Endodermal cell (in vitro differentiated cells): ENCODE data around the gene IFNL3. TPM values are rescaled to one million over a fixed set of nuclear protein-coding genes. Genes with fewer than 3 reads are reported as not detected.
A peak's percentile ranks its signal among the peaks of the same experiment; 100 is the strongest.

Source experiments
- DNase-seq: peaks from one replicate; pipeline ENCODE4 v3.0.0-alpha.2; 2017
- H3K27ac ChIP-seq: 2 replicates; pipeline ENCODE4 v1.5.1; 2013; ENCODE audit warnings: mild to moderate bottlenecking, low read depth, low read length, moderate library complexity
- H3K27me3 ChIP-seq: 2 replicates; pipeline ENCODE4 v1.6.1; 2013; ENCODE audit warnings: mild to moderate bottlenecking, low read length, moderate library complexity; ENCODE audit not compliant: insufficient read depth, control insufficient read depth, poor library complexity, severe bottlenecking
- H3K36me3 ChIP-seq: 2 replicates; pipeline ENCODE4 v1.7.0; 2013; ENCODE audit warnings: mild to moderate bottlenecking, low read length, moderate library complexity; ENCODE audit not compliant: control insufficient read depth, insufficient read depth
- H3K4me1 ChIP-seq: one replicate; pipeline ENCODE4 v1.7.0; 2013; ENCODE audit warnings: low read length; ENCODE audit not compliant: control insufficient read depth, insufficient read depth
- H3K4me3 ChIP-seq: 2 replicates; pipeline ENCODE4 v1.5.1; 2013; ENCODE audit warnings: mild to moderate bottlenecking, low read length, moderate library complexity
- H3K9ac ChIP-seq: 2 replicates; pipeline ENCODE4 v1.6.1; 2013; ENCODE audit warnings: mild to moderate bottlenecking, low read length, moderate library complexity; ENCODE audit not compliant: poor library complexity, severe bottlenecking; ENCODE audit errors: extremely low read depth
- H3K9me3 ChIP-seq: 2 replicates; pipeline ENCODE4 v1.6.1; 2013; ENCODE audit warnings: mild to moderate bottlenecking, low read length, moderate library complexity; ENCODE audit not compliant: control insufficient read depth
- H3K27ac Mint-ChIP-seq: 2 replicates; pipeline ENCODE4 v1.8.0; 2020; ENCODE audit warnings: mixed read lengths
- H3K27me3 Mint-ChIP-seq: 2 replicates; pipeline ENCODE4 v1.8.0; 2021; ENCODE audit warnings: mild to moderate bottlenecking, mixed read lengths; ENCODE audit not compliant: insufficient read depth
- H3K36me3 Mint-ChIP-seq: 2 replicates; pipeline ENCODE4 v1.8.0; 2020; ENCODE audit warnings: low read depth, mixed read lengths
- H3K4me1 Mint-ChIP-seq: 2 replicates; pipeline ENCODE4 v1.8.0; 2020; ENCODE audit warnings: mixed read lengths
- H3K4me3 Mint-ChIP-seq: 2 replicates; pipeline ENCODE4 v1.8.0; 2020; ENCODE audit warnings: mild to moderate bottlenecking, moderate library complexity, mixed read lengths
- H3K9me3 Mint-ChIP-seq: 2 replicates; pipeline ENCODE4 v1.8.0; 2020; ENCODE audit warnings: mild to moderate bottlenecking, mixed read lengths
- CTCF ChIP-seq: fragments of 200-600 bp; sonication (generic); conservative IDR thresholded peaks from 2 replicates; pipeline ENCODE4 v1.5.0; 2021; ENCODE audit warnings: antibody characterized with exemption, mild to moderate bottlenecking
- WGBS, 2 experiments: methylation state at CpG; one replicate each; pipeline versions ENCODE4 v1.1.5 to v1.1.7; 2013; ENCODE audit warnings: missing lambda C conversion rate in 2 of 2, mixed read lengths in 1 of 2; ENCODE audit not compliant: insufficient coverage in 1 of 2, insufficient read length in 1 of 2; 5-methylcytosine and 5-hydroxymethylcytosine counted together
- total RNA-seq, 2 donors: library from RNA; stranded (reverse); fragmentation: NEBNext Ultra II Directional in 1 of 2; extraction: Animal tissue kit (Norgen Biotek cat#: 25700) in 1 of 2; gene quantifications; 2 replicates in 1 of 2; 3 replicates in 1 of 2; pipeline ENCODE4 v1.2.1, GENCODE V29; 2021

Gene IFNL3
- total RNA-seq, 2 donors from 2014 or later = not detected

DNA sequence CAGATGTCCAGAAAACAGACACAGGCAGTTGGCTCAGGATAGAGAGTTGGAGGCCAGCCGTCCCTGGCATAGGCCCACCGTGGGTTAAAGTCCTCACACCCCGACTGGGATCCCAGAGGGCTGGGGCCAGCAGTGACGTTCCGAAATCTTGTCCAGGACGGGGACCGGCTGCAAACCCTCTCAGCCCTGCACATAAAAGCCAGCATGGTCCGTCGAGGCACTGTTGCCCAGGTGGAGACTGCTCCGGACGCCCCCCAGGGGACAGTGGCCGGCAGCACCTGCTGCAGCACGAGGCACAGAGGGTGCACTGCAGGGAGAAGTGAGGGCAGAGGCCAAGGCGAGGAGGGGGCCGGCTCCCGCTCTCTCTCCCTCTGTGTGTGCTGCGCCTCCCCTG, 19.1 kb upstream of the IFNL3 start:
- no peaks in the 10 kb centered on the region for H3K9me3 Mint-ChIP-seq
- H3K4me3 ChIP-seq = no peak overlapping the region
- peak; percentile 76 for DNase-seq
- H3K27ac ChIP-seq = no peak overlapping the region
- WGBS, 2 experiments = 16 to 22% methylated on average over 8 to 17 of the region's 17 CpGs
- peak; percentile 49 for TF ChIP-seq CTCF
- H3K4me3 Mint-ChIP-seq = no peak overlapping the region
- H3K27me3 Mint-ChIP-seq = peaks cover 76% of the 10 kb centered on the region
- no peak overlapping the region for H3K27ac Mint-ChIP-seq
- no peaks in the 10 kb centered on the region for H3K36me3 ChIP-seq
- H3K4me1 Mint-ChIP-seq = no peaks in the 10 kb centered on the region
- no peaks in the 10 kb centered on the region for H3K36me3 Mint-ChIP-seq
- H3K27me3 ChIP-seq = peaks cover 82% of the 10 kb centered on the region
- no peak overlapping the region for H3K9ac ChIP-seq
- H3K9me3 ChIP-seq = no peaks in the 10 kb centered on the region
- H3K4me1 ChIP-seq = no peaks in the 10 kb centered on the region

- Histone ChIP-seq H3K27me3 (peaks cover 79% of the 10 kb centered on the region), H3K9ac (no peak overlapping the region), H3K36me3 (no peaks in the 10 kb centered on the region), H3K4me1 (no peaks in the 10 kb centered on the region), H3K27ac (no peak overlapping the region), H3K4me3 (no peak overlapping the region), H3K9me3 (no peaks in the 10 kb centered on the region)
- H3K27me3 Mint-ChIP-seq = peaks cover 69% of the 10 kb centered on the region
- H3K27ac Mint-ChIP-seq = no peak overlapping the region
- DNase-seq = no peak
- no peaks in the 10 kb centered on the region for H3K9me3 Mint-ChIP-seq
- WGBS, 2 experiments = 90 to 97% methylated on average over 3 to 4 of the region's 4 CpGs
- no peak overlapping the region for H3K4me3 Mint-ChIP-seq
- H3K36me3 Mint-ChIP-seq = no peaks in the 10 kb centered on the region
- TF ChIP-seq CTCF = no peak
- no peaks in the 10 kb centered on the region for H3K4me1 Mint-ChIP-seq
Observed at GRCh38 chr19:39262496-39262895, 17.7 kb upstream of the IFNL3 start.

DNA sequence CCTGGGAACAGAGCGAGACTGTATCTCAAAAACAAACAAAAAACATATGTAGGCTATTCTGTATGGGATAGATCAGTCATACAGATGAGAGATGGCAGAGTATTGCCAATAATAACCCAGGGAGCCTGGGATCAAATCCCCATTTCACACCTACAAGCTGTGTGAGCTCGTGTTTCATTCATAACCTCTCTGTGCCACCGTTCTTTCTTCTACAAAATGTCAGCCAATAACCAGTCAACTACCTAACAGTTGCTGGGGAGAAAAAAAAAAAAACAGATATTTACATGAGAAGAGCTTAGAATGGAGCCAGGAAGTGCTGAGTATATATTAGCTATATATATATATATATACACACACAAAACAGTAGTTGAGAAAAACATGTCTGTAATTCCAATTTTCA, 16.9 kb upstream of the IFNL3 start:
- Histone ChIP-seq H3K27ac (no peak overlapping the region), H3K9ac (no peak overlapping the region), H3K4me1 (no peaks in the 10 kb centered on the region), H3K4me3 (no peak overlapping the region), H3K9me3 (no peaks in the 10 kb centered on the region), H3K36me3 (no peaks in the 10 kb centered on the region), H3K27me3 (peaks cover 73% of the 10 kb centered on the region)
- no peak for TF ChIP-seq CTCF
- H3K27me3 Mint-ChIP-seq = peaks cover 67% of the 10 kb centered on the region
- no peak overlapping the region for H3K27ac Mint-ChIP-seq
- peaks cover 4% of the 10 kb centered on the region for H3K9me3 Mint-ChIP-seq
- DNase-seq = no peak
- H3K4me3 Mint-ChIP-seq = no peak overlapping the region
- no peaks in the 10 kb centered on the region for H3K4me1 Mint-ChIP-seq
- no peaks in the 10 kb centered on the region for H3K36me3 Mint-ChIP-seq
- WGBS, 2 experiments = 75% methylated on average over 3 of the region's 3 CpGs; no CpG with 5 or more reads in 1 of the 2 experiments
